ENCODE data around the gene DNAH7.

The DNAH7 gene

GRCh38 chr2:195730912-195731311 lies 337.7 kb downstream of the DNAH7 start:
- no peak overlapping the region for H3K27ac ChIP-seq
- no peak for TF ChIP-seq CTCF (conservative IDR thresholded peaks at IDR 0.05)

GRCh38 chr2:195727106-195727505 lies 341.5 kb downstream of the DNAH7 start:
- no peak overlapping the region for H3K27ac ChIP-seq
- no peak for TF ChIP-seq CTCF (conservative IDR thresholded peaks at IDR 0.05)

- no peak overlapping the region for H3K27ac ChIP-seq
- TF ChIP-seq CTCF (conservative IDR thresholded peaks at IDR 0.05) = no peak
These were observed 346.6 kb downstream of the DNAH7 start for GRCh38 chr2:195722075-195722474.

GRCh38 chr2:195721042-195721441 lies 347.6 kb downstream of the DNAH7 start:
- TF ChIP-seq CTCF (conservative IDR thresholded peaks at IDR 0.05) = no peak
- no peak overlapping the region for H3K27ac ChIP-seq

- no peak for TF ChIP-seq CTCF (conservative IDR thresholded peaks at IDR 0.05)
These were observed 352.2 kb downstream of the DNAH7 start for GRCh38 chr2:195716466-195716865.

GRCh38 chr2:195711478-195711877 lies 357.2 kb downstream of the DNAH7 start:
- no peak for TF ChIP-seq CTCF (conservative IDR thresholded peaks at IDR 0.05)
- H3K27ac ChIP-seq = no peak overlapping the region

More at GRCh38 chr2:195716466-195716865, 352.2 kb downstream of the DNAH7 start:
- no peak overlapping the region for H3K27ac ChIP-seq

- no peak for TF ChIP-seq CTCF (conservative IDR thresholded peaks at IDR 0.05)
- H3K27ac ChIP-seq = no peak overlapping the region
These were observed 358.5 kb downstream of the DNAH7 start for GRCh38 chr2:195709901-195710806.
